ENCODE data around the gene APBB2. TPM values are rescaled to one million over a fixed set of nuclear protein-coding genes. Genes with fewer than 3 reads are reported as not detected.

Gene APBB2
- total and polyA plus RNA-seq, 2 experiments from 2014 or later = 35.8 to 74.8 TPM

DNA sequence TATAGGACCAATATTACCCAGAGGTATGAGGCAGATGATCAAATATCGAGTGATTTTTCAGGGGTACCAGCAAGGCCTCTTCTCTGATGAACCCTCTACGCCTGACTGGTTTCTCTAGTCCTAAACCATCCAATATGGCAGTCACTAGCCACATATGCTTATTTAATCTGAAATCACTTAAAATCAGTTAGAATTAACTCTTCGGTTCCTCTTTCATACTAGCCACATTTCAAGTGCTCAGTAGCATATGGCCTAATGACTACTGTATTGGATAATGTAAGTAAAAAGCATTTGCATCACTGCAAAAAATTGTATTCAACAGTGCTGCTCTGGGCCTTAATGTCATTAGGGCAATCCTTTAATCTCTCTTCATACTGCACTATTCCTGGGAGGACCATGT lies 4.4 kb upstream of the APBB2 start:
- Histone ChIP-seq H3K9me2 (ENCODE audit: insufficient read depth) (no peaks in the 10 kb centered on the region), H3F3A (replicated peaks; ENCODE audit: low read depth) (peaks cover 12% of the 10 kb centered on the region; the same call in 1 of the 2 replicates), H3K79me2 (replicated peaks; ENCODE audit: insufficient read depth) (no peaks in the 10 kb centered on the region), H4K20me1 (replicated peaks; ENCODE audit: insufficient read depth) (no peaks in the 10 kb centered on the region), H3K27ac (ENCODE audit: low read depth) (no peak overlapping the region), H3K4me2 (no peak overlapping the region), H3K4me3 (no peak overlapping the region), H2AFZ (no peak overlapping the region), H3K27me3 (ENCODE audit: insufficient read depth) (no peaks in the 10 kb centered on the region), H3K4me1 (ENCODE audit: insufficient read depth) (peaks cover 24% of the 10 kb centered on the region), H3K36me3 (ENCODE audit: insufficient read depth) (no peaks in the 10 kb centered on the region)
- TF ChIP-seq, protein P1, sequence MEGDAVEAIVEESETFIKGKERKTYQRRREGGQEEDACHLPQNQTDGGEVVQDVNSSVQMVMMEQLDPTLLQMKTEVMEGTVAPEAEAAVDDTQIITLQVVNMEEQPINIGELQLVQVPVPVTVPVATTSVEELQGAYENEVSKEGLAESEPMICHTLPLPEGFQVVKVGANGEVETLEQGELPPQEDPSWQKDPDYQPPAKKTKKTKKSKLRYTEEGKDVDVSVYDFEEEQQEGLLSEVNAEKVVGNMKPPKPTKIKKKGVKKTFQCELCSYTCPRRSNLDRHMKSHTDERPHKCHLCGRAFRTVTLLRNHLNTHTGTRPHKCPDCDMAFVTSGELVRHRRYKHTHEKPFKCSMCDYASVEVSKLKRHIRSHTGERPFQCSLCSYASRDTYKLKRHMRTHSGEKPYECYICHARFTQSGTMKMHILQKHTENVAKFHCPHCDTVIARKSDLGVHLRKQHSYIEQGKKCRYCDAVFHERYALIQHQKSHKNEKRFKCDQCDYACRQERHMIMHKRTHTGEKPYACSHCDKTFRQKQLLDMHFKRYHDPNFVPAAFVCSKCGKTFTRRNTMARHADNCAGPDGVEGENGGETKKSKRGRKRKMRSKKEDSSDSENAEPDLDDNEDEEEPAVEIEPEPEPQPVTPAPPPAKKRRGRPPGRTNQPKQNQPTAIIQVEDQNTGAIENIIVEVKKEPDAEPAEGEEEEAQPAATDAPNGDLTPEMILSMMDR (conservative IDR thresholded peaks at IDR 0.05; ENCODE audit: low read depth in 2 of 2) = no peak
- TF ChIP-seq NANOG (IDR thresholded peaks at IDR 0.05; ENCODE audit: borderline replicate concordance) (no peak), ZNF114 (CRISPR knock-in tag; IDR thresholded peaks at IDR 0.05) (no peak), POLR2AphosphoS5 (IDR thresholded peaks at IDR 0.05; ENCODE audit: low read depth) (no peak), CREB1 (CRISPR knock-in tag; IDR thresholded peaks at IDR 0.05; ENCODE audit: low read depth) (no peak), JUNB (IDR thresholded peaks at IDR 0.05; ENCODE audit: unreplicated experiment) (no peak), EZH2phosphoT487 (IDR thresholded peaks at IDR 0.05; ENCODE audit: unreplicated experiment) (no peak), ZNF331 (CRISPR knock-in tag; IDR thresholded peaks at IDR 0.05; ENCODE audit: low read depth) (no peak), STAT1 (IDR thresholded peaks at IDR 0.05; ENCODE audit: unreplicated experiment) (no peak), EZH2 (IDR thresholded peaks at IDR 0.05; ENCODE audit: low read depth, unreplicated experiment) (no peak)
- TF ChIP-seq, protein P2, sequence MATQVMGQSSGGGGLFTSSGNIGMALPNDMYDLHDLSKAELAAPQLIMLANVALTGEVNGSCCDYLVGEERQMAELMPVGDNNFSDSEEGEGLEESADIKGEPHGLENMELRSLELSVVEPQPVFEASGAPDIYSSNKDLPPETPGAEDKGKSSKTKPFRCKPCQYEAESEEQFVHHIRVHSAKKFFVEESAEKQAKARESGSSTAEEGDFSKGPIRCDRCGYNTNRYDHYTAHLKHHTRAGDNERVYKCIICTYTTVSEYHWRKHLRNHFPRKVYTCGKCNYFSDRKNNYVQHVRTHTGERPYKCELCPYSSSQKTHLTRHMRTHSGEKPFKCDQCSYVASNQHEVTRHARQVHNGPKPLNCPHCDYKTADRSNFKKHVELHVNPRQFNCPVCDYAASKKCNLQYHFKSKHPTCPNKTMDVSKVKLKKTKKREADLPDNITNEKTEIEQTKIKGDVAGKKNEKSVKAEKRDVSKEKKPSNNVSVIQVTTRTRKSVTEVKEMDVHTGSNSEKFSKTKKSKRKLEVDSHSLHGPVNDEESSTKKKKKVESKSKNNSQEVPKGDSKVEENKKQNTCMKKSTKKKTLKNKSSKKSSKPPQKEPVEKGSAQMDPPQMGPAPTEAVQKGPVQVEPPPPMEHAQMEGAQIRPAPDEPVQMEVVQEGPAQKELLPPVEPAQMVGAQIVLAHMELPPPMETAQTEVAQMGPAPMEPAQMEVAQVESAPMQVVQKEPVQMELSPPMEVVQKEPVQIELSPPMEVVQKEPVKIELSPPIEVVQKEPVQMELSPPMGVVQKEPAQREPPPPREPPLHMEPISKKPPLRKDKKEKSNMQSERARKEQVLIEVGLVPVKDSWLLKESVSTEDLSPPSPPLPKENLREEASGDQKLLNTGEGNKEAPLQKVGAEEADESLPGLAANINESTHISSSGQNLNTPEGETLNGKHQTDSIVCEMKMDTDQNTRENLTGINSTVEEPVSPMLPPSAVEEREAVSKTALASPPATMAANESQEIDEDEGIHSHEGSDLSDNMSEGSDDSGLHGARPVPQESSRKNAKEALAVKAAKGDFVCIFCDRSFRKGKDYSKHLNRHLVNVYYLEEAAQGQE (IDR thresholded peaks at IDR 0.05; ENCODE audit: unreplicated experiment) = no peak
- TF ChIP-seq, protein P3, sequence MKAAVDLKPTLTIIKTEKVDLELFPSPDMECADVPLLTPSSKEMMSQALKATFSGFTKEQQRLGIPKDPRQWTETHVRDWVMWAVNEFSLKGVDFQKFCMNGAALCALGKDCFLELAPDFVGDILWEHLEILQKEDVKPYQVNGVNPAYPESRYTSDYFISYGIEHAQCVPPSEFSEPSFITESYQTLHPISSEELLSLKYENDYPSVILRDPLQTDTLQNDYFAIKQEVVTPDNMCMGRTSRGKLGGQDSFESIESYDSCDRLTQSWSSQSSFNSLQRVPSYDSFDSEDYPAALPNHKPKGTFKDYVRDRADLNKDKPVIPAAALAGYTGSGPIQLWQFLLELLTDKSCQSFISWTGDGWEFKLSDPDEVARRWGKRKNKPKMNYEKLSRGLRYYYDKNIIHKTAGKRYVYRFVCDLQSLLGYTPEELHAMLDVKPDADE (IDR thresholded peaks at IDR 0.05) = no peak
- TF ChIP-seq, protein P4, sequence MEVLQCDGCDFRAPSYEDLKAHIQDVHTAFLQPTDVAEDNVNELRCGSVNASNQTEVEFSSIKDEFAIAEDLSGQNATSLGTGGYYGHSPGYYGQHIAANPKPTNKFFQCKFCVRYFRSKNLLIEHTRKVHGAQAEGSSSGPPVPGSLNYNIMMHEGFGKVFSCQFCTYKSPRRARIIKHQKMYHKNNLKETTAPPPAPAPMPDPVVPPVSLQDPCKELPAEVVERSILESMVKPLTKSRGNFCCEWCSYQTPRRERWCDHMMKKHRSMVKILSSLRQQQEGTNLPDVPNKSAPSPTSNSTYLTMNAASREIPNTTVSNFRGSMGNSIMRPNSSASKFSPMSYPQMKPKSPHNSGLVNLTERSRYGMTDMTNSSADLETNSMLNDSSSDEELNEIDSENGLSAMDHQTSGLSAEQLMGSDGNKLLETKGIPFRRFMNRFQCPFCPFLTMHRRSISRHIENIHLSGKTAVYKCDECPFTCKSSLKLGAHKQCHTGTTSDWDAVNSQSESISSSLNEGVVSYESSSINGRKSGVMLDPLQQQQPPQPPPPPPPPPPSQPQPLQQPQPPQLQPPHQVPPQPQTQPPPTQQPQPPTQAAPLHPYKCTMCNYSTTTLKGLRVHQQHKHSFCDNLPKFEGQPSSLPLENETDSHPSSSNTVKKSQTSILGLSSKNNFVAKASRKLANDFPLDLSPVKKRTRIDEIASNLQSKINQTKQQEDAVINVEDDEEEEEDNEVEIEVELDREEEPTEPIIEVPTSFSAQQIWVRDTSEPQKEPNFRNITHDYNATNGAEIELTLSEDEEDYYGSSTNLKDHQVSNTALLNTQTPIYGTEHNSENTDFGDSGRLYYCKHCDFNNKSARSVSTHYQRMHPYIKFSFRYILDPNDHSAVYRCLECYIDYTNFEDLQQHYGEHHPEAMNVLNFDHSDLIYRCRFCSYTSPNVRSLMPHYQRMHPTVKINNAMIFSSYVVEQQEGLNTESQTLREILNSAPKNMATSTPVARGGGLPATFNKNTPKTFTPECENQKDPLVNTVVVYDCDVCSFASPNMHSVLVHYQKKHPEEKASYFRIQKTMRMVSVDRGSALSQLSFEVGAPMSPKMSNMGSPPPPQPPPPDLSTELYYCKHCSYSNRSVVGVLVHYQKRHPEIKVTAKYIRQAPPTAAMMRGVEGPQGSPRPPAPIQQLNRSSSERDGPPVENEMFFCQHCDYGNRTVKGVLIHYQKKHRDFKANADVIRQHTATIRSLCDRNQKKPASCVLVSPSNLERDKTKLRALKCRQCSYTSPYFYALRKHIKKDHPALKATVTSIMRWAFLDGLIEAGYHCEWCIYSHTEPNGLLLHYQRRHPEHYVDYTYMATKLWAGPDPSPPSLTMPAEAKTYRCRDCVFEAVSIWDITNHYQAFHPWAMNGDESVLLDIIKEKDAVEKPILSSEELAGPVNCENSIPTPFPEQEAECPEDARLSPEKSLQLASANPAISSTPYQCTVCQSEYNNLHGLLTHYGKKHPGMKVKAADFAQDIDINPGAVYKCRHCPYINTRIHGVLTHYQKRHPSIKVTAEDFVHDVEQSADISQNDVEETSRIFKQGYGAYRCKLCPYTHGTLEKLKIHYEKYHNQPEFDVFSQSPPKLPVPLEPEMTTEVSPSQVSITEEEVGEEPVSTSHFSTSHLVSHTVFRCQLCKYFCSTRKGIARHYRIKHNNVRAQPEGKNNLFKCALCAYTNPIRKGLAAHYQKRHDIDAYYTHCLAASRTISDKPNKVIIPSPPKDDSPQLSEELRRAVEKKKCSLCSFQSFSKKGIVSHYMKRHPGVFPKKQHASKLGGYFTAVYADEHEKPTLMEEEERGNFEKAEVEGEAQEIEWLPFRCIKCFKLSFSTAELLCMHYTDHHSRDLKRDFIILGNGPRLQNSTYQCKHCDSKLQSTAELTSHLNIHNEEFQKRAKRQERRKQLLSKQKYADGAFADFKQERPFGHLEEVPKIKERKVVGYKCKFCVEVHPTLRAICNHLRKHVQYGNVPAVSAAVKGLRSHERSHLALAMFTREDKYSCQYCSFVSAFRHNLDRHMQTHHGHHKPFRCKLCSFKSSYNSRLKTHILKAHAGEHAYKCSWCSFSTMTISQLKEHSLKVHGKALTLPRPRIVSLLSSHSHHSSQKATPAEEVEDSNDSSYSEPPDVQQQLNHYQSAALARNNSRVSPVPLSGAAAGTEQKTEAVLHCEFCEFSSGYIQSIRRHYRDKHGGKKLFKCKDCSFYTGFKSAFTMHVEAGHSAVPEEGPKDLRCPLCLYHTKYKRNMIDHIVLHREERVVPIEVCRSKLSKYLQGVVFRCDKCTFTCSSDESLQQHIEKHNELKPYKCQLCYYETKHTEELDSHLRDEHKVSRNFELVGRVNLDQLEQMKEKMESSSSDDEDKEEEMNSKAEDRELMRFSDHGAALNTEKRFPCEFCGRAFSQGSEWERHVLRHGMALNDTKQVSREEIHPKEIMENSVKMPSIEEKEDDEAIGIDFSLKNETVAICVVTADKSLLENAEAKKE (CRISPR knock-in tag; IDR thresholded peaks at IDR 0.05) = no peak
- no peak overlapping the region for H3K4me3 Mint-ChIP-seq
- DNase-seq (ENCODE audit: low spot score) (no peak), ATAC-seq (no peak)
- H3K27me3 Mint-ChIP-seq (ENCODE audit: insufficient read depth, low read depth, poor library complexity) = peaks cover 19% of the 10 kb centered on the region
- no peaks in the 10 kb centered on the region for H3K9me3 Mint-ChIP-seq
- no peaks in the 10 kb centered on the region for H3K36me3 Mint-ChIP-seq (ENCODE audit: low read depth)
- no peak overlapping the region for H3K27ac Mint-ChIP-seq
- peaks cover 41% of the 10 kb centered on the region for H3K4me1 Mint-ChIP-seq
